ENCODE measurements around the gene PARP1.
A peak's percentile ranks its signal among the peaks of the same experiment; 100 is the strongest.
"Not testable (repeated sequence)": the region's sequence is repeated elsewhere in the genome, so short reads cannot be mapped to it uniquely, and the experiment has no call there.

PARP1 gene

DNA sequence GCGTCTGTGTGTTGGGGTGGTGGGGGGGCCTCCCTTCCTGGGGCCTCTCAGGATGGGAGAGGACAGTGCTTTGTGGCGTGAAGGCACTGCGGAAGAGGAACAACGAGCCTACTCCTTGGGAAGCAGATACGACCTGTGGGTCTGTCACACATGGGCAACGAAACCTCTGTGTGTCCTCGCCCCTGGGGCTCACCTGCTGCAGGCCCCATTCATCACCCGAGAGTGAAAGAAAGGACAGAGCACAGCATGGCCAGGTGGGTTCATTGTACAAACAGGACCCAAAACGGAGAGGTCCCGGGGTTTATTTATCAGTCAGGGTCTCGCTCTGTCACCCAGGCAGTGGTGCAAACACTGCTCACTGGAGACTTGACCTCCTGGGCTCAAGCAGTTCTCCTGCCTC lies 58.8 kb downstream of the PARP1 start:
- no peak for DNase-seq

DNA sequence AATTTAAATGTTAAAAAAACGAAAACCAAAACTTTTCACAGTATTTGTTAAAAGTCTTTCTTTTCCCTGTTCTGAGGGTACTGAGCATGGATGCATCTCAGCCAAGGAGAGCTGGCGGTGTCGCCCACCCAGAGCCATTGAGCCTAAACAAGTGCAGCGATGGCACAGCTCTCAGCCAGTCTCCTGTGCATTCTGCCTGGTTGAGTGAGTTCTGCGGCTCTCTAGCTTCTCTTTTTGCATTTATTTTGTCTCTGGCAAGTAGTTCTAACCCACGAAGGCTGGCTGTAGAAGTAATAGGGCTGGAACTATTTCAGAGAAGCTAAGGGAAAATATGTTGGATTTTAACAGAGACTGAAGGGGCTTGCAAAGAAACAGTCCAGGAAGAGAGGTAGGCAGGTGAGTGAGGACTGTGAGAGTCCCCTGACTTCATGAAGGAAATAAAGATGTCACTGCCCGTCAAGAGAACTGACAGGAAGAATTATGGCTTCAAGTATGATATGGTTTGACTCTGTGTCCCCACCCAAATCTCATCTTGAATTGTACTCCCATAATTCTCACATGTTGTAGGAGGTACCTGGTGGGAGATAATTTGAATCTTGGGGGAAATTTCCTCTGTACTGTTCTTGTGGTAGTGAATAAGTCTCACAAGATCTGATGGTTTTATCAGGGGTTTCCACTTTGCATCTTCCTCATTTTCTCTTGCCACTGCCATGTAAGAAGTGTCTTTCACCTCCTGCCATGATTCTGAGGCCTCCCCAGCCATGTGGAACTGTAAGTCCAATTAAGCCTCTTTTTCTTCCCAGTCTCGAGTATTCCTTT lies 63.2 kb downstream of the PARP1 start:
- DNase-seq: no peak

DNA sequence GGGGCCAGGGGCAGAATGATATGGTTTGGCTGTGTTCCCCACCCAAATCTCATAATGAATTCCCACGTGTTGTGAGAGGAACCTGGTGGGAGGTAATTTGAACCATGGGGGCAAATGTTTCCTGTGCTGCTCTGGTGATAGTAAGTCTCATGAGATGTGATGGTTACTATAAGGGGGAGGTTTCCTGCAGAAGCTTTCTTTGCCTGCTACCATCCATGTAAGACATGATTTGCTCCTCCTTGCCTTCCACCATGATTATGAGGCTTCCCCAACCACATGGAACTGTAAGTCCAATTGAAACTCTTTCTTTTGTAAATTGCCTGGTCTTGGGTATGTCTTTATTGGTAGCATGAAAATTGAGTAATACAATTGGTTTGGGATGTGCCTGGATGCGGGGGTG lies 65.2 kb downstream of the PARP1 start:
- no peak for DNase-seq

DNA sequence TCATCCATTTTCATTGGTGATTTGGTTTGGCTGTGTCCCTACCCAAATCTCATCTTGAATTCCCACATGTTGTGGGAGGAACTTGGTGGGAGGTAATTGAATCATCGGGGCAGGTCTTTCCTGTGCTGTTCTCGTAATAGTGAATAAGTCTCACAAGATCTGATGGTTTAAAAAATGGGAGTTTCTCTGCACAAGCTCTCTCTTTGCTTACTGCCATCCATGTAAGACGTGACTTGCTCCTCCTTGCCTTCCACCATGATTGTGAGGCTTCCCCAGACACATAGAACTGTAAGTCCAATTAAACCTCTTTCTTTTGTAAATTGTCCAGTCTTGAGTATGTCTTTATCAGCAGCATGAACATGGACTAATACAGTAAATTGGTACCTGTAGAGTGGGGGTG lies 67.8 kb downstream of the PARP1 start:
- not testable (repeated sequence) for DNase-seq

DNA sequence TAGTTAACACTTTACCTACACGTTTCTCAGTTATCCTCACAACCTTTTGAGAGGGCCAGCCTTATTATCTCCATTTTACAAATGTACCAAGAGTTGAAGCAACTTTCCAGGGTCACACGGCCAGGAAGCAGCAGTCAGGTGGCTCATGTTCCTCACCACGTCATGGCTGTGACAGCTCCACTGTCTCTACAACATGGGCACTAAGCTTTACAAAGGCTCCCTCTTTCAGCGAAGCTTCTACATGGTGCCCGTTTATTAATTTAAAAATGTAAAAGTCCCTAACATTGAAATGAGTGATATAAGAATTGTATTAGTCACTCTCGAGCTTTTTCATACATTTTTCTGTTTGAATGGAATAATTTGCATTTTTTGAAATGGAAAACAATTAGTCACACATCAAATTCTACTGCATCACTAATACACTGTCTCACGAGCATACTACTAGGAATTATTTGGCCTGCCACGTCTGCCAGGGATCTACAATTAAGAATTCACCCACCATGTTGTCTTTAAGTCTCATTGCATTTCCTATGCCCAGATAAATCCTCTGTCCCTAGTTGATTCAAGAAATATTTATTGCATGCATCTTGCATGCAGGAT lies 70.5 kb downstream of the PARP1 start:
- no peak for DNase-seq

DNA sequence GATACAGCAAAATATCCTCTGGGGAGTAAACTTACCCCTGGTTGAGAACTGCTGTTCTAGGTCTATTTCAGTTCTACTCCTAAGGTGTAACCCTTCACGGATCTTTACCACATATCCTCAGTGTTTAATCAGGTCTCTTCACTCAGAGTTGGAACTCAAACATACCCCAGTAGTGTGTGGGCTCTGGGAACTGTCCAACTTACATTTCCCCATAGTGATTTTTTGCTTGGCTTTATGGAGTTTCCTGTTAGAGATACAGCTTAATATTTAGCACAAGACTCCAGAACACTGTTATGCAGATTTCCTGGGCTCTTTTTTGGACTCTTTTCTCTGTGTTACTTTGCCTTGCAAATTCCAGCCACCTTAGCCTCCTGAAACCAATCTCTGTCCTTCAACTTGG lies 72.2 kb downstream of the PARP1 start:
- no peak for DNase-seq

DNA sequence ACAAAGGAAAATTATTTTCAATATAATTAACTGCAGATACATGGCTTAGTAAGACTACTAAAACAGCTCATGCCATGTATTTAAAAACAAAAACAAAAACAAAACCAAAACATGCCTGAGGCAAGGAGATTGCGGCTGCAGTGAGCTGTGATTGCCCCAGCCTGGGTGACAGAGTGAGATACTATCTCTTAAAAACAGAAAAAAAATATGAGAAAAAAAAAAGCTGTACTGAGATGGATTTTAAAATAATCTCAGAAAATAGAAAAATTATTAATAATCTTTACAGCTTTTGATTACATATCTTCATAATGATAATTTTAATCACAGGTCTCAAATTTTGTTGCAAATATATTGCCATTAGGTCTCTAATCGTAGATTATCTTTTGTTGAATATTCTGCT lies 74.9 kb downstream of the PARP1 start:
- DNase-seq: no peak

DNA sequence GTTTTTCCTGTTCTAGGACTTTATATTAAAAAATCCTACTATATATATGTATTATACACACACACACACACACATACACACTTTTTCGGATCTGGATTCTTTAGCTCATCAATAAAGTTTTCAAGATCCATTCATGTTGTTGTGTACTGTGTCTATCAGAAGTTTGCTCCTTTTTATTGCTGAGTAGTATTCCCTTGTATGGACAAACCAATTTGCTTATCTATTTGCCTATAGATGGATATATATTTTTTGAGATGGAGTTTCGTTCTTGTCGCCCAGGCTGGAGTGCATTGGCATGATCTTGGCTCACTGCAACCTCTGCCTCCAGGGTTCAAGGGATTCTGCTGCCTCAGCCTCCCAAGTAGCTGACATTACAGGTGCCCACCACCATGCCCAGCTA lies 78.7 kb downstream of the PARP1 start:
- no peak for DNase-seq

DNA sequence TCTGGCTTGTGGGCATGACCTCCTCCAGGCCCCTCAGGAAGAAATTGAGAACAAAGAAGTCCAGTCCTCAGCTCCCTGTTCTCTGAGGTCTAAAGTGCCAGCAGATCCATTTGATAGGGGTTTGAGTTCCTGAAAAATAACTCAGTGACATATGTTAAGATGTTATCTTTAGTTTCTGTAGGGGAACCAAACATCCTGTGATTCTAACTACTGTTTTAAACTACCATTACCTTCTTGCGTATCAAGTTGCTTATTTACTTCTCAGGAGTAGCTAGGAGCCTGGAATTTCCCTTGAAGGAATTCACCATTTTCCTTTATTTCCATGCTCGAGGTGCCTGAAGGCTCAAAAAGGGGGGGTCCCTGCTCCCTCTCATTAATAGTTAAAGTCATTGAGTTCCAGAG lies 80.1 kb downstream of the PARP1 start:
- no peak for DNase-seq

DNA sequence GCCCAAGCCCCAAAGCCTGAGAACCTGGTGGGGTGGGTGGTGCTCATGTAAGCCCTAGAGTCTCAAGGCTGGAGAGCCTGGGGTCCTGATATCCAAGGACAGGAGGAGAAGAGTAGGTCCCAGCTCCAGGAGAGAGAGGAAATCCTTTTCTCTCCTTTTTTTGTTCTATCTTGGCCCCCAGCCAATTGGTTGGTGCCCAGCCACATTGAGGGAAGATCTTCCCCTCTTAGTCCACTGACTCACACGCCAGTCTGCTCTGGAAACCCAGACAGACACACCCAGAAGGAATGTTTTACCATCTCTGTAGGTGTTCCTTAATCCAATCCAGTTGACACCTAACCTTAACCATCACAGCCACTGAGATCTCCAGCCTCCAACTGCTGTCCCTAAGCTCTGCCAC lies 82.7 kb downstream of the PARP1 start:
- peak; percentile 14 for DNase-seq

DNA sequence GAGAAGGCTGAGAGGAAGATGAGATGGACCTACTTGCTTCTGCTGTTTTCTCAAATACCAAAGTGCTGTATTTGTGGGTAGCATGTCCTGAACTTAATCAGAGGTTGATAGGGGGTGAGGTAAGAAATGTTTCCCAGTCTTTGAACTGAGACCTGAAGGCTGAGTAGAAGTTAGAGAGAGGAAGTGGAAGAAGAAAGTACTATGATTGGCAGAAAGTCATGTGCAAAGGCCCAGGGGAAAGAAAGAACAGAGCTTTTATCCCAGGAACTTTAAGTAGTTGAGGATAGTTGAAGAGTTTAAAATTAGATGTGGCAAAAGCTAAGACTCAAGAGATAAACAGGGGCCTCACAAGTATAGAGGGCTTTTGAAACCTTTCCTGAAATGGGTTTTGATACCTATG lies 83.4 kb downstream of the PARP1 start:
- no peak for DNase-seq

DNA sequence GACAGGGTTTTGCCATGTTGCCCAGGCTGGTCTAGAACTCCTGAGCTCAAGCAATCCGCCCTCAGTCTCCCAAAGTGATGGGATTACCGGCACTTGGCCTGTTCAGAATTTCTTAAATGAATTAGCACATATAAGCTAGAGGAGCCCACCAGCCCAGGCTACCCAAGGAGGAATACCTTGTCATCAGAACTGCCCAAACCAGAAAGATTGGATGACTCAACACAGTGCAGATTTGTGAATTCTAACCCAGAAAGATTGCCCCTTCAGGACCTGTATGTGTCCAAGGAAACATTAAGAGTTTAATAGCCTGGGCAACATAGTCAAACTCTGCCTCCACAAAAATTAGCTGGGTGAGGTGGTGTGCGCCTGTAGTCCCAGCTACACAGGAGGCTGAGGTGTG lies 84.9 kb downstream of the PARP1 start:
- no peak for DNase-seq

DNA sequence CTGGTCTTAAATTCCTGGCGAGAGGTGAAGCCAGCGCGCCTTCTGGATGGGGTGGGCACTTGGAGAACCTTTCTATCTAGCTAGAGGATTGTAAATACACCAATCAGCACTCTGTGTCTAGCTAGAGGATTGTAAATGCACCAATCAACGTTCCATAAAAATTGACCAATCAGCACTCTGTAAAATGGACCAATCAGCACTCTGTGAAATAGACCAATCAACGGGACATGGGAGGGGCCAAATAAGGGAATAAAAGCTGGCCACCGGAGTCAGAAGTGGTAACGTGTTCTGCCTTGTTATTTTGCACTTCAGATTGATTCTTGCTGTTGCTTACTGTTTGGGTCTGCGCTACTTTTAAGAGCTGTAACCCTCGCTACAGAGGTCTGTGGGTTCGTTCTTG lies 87.0 kb downstream of the PARP1 start:
- no peak for DNase-seq

DNA sequence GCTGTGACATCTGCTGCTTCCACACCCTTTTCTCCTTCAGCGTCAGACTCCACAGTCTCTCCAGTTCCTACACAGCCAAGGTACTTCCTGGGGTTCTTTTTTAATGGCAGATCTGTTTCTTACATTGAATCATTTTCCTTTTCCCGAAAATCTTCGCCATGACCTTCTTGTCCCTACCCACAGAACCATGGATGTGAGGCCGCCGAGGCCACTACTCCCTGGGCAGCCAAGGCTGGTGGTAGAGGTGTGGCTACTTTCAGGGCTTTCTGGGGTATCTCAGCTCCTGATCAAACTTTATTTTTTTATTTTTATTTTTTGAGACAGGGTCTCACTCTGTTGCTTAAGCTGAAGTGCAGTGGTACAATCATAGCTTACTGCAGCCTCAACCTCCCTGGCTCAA lies 89.4 kb downstream of the PARP1 start:
- DNase-seq: no peak

DNA sequence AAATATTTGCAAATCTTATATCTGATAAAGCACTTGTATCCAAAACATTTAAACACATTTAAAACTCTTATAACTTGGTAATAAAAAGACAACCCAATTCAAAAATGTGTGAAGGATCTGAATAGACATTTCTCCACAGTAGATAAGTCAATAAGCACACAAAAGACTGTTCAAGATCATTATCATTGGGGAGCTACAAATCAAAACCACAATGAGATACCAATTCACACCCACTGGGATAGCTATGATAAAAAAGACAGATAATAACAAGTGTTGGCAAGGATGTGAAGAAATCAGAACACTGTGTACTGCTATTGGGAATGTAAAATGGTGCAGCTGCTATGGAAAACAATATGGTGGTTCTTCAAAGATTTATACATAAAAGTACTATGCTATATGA lies 93.8 kb downstream of the PARP1 start:
- no peak for DNase-seq

DNA sequence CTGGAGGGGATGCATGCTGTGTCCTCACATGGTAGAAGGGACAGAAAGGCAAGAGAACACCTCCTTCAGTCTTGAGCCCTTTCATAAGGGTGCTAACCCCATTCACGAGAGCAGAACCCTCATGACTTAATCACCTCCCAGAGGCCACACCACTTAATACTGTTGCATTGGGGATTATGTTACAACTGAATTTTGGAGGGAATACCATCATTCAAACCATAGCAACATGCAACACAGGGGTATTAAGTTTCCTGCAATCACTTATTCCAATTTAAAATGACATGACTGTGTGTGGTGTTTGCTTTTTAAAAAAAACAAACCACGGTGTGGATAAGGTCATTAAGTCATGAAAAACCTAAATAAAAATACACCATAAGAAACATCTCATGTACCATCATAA lies 95.8 kb downstream of the PARP1 start:
- DNase-seq: no peak

DNA sequence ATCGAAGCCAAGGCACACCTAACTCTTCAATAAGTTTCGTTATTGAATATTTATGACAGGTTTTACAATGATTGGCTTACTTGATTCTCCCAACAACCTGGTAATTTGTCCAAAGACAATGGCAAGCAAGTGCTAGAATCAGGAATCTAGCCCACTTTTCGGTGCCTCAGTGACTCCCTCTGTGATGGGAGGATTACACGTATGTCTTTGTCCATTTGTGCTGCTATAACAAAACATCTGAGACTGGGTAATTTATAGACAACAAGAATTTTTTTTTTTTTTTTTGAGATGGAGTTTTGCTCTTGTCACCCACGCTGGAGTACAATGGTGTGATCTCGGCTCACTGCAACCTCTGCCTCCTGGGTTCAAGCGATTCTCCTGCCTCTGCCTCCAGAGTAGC lies 96.5 kb downstream of the PARP1 start:
- no peak for DNase-seq

All from fibroblast of upper back skin (primary cell).